Cardiac fibroblast (primary cell): Measurements from ENCODE around the gene ZNHIT3.

Source experiments
- DNase-seq, 2 donors: peaks; one replicate each; pipeline versions ENCODE4 v3.0.0 to v3.0.0-alpha.2; 2010; ENCODE audit warnings: low read depth in 2 of 2
- H3K4me3 ChIP-seq, 2 donors: replicated peaks in 1 of 2; 1 replicate in 1 of 2; 2 replicates in 1 of 2; pipeline ENCODE4 v1.5.1; 2011; ENCODE audit warnings: low read depth in 2 of 2, low read length in 2 of 2, mild to moderate bottlenecking in 2 of 2, moderate library complexity in 1 of 2
- CTCF ChIP-seq: IDR thresholded peaks from one replicate; pipeline ENCODE4 v1.5.1; 2011; ENCODE audit warnings: low read depth, mild to moderate bottlenecking, low read length, inconsistent platforms

Gene ZNHIT3

DNA sequence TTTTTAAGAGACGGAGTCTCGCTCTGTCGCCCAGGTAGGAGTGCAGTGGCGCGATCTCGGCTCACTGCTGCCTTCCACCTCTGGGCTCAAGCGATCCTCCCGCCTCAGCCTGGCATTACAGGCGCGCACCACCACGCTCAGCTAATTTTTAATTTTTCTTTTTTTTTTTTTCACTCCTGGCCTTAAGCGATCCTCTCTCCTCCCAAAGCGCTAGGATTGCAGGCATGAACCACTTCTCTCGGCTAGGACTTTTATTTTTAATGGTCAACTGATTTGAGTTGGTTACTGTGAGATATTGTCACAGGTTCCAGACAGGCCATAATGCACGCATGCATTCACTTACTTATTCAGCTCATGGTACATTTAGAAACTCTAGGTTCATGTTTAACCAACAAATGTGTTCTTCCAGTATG lies 49.2 kb downstream of the ZNHIT3 start:
- no peak for TF ChIP-seq CTCF
- H3K4me3 ChIP-seq, result peak overlapping the region; percentile 83 to 95
- no peak for DNase-seq

DNA sequence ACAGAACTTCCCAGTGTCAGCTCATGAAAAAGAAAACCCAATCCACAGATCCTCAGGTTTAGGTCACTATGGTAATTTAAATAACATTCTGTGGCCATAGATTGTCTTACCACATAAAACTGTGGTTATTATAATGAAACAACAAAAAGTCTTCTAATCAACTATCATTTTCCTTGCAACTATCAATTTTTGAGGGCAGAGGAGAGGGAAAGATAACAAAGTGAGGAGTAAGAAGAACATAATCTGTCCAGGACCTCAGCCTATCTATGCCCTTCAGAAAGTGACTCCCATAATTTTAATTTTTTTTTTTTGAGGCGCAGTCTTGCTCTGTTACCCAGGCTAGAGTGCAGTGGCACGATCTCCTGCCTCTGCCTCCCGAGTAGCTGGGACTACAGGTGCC lies 54.2 kb downstream of the ZNHIT3 start:
- no peak for DNase-seq
- no peak overlapping the region for H3K4me3 ChIP-seq
- TF ChIP-seq CTCF, result no peak

- no peak overlapping the region for H3K4me3 ChIP-seq
- no peak for DNase-seq
- no peak for TF ChIP-seq CTCF
Observed at GRCh38 chr17:36542755-36543154, 56.3 kb downstream of the ZNHIT3 start.

DNA sequence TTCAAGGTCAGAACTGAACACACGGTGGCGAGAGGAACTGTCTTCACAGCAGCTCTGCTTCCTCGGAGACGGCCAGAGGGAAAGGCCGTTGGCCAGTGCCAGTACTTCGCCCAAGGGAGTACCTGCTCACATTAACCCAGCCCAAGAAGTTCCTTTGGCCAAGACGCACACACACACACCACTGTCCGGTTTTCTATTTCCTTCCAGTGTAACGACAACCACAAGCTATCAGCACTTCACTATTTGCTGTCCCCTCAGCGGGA lies 57.5 kb downstream of the ZNHIT3 start:
- peak overlapping the region; percentile 94 to 97 for H3K4me3 ChIP-seq
- peak in 1 of 2 donors; percentile 67 for DNase-seq
- peak; percentile 23 for TF ChIP-seq CTCF

- H3K4me3 ChIP-seq, result peak within 1 kb of the TSS; percentile 94 to 97
- no peak for TF ChIP-seq CTCF
- DNase-seq, result peak; percentile 90 to 94
Observed at GRCh38 chr17:36544307-36545076, 58.0 kb downstream of the ZNHIT3 start, which contains the start of gene GGNBP2. TSS of gene GGNBP2 (plus strand) at chr17:36544919. CDS start at chr17:36545725, 806 bp downstream.

DNA sequence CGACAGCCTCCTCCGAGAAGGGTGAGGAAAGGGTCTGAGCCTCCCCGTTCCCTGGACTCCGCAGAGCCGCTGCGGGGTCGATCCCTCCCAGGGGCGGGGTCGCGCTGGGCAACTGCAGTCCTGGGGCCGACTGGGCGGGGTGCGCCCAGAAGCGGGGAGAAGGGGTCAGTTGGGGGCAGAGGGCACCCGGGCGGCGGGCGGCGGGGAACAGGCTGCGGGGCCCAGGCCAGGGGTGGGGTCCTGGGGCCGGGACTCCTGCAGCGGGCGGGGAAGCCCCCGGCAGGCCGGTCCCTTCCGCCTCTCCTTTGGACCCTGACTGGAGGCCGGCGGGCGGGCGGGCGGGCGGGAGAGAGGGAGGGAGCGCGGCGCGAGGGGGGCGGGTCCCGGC lies 58.6 kb downstream of the ZNHIT3 start:
- DNase-seq, result no peak
- no peak for TF ChIP-seq CTCF
- H3K4me3 ChIP-seq, result peak overlapping the region; percentile 94 to 97
